SK-N-SH (cell line): ENCODE results near the gene ATIC. TPM values are rescaled to one million over a fixed set of nuclear protein-coding genes. Genes with fewer than 3 reads are reported as not detected.

Experiments
- CTCF ChIA-PET: fragments of 300-600, 350-600 bp; formaldehyde crosslinking; extraction: SDS; loops from one replicate; lab custom pipeline; 2021; lab: Yijun Ruan, JAX
- POLR2A ChIA-PET: fragments of 350-600 bp; sonication (Branson Sonifier 250); formaldehyde crosslinking; extraction: SDS; loops from one replicate; lab custom pipeline; 2020; ENCODE audit warnings: antibody characterized with exemption, inconsistent platforms; lab: Yijun Ruan, JAX
- DNase-seq: peaks from one replicate; pipeline ENCODE4 v3.0.0; 2012
- H2AFZ ChIP-seq: fragments of 200-600 bp; sonication (generic); 2 replicates; pipeline ENCODE4 v1.8.1; 2016; ENCODE audit warnings: antibody characterized with exemption, mild to moderate bottlenecking, low read depth
- H3F3A ChIP-seq: fragments of 200-600 bp; sonication (generic); replicated peaks from 2 replicates; pipeline ENCODE3; 2016; ENCODE audit warnings: antibody characterized with exemption, mild to moderate bottlenecking; ENCODE audit not compliant: insufficient read depth
- H3K27ac ChIP-seq, 2 experiments: fragments of 200-500 bp in 1 of 2; fragments of 200-600 bp in 1 of 2; sonication (Bioruptor generic) in 1 of 2; sonication (generic), shearing (Covaris generic) in 1 of 2; 2 replicates each; pipeline versions ENCODE4 v1.5.1 to v1.6.1; 2014 to 2016; ENCODE audit warnings: low read depth in 2 of 2, inconsistent platforms in 1 of 2, low read length in 1 of 2, mild to moderate bottlenecking in 1 of 2, mixed read lengths in 1 of 2
- H3K27me3 ChIP-seq: fragments of 200-600 bp; sonication (generic), shearing (Covaris generic); 2 replicates; pipeline ENCODE4 v1.6.1; 2016; ENCODE audit warnings: mixed run types; ENCODE audit not compliant: insufficient read depth
- H3K36me3 ChIP-seq, 2 experiments: fragments of 200-500 bp in 1 of 2; fragments of 200-600 bp in 1 of 2; sonication (Bioruptor generic) in 1 of 2; sonication (generic) in 1 of 2; replicated peaks in 1 of 2; 2 replicates each; pipeline versions ENCODE3 to v1.5.1; 2014 to 2016; ENCODE audit warnings: low read length in 1 of 2, mild to moderate bottlenecking in 1 of 2; ENCODE audit not compliant: insufficient read depth in 2 of 2, control insufficient read depth in 1 of 2
- H3K4me1 ChIP-seq, 2 experiments: fragments of 200-500 bp in 1 of 2; fragments of 200-600 bp in 1 of 2; sonication (Bioruptor generic) in 1 of 2; sonication (generic), shearing (Covaris generic) in 1 of 2; 2 replicates each; pipeline versions ENCODE4 v1.5.1 to v1.6.1; 2014 to 2016; ENCODE audit warnings: low read depth in 1 of 2, low read length in 1 of 2, mixed run types in 1 of 2; ENCODE audit not compliant: insufficient read depth in 2 of 2, control insufficient read depth in 1 of 2
- H3K4me2 ChIP-seq: fragments of 200-600 bp; sonication (generic), shearing (Covaris generic); 2 replicates; pipeline ENCODE4 v1.6.1; 2017; ENCODE audit warnings: mixed run types
- H3K4me3 ChIP-seq, 2 experiments: fragments of 200-500 bp in 1 of 2; fragments of 200-600 bp in 1 of 2; sonication (Bioruptor generic) in 1 of 2; sonication (generic), shearing (Covaris generic) in 1 of 2; 2 replicates each; pipeline versions ENCODE4 v1.5.1 to v1.8.1; 2014 to 2016; ENCODE audit warnings: low read depth in 2 of 2, inconsistent platforms in 1 of 2, low read length in 1 of 2, mild to moderate bottlenecking in 1 of 2, mixed read lengths in 1 of 2, moderate library complexity in 1 of 2
- H3K79me2 ChIP-seq: fragments of 200-600 bp; sonication (generic); 2 replicates; pipeline ENCODE4 v1.8.1; 2017; ENCODE audit warnings: mild to moderate bottlenecking; ENCODE audit not compliant: insufficient read depth
- H3K9ac ChIP-seq: fragments of 200-600 bp; sonication (generic); 2 replicates; pipeline ENCODE4 v1.6.1; 2017; ENCODE audit warnings: mixed run types
- H3K9me2 ChIP-seq: fragments of 200-600 bp; sonication (generic); 2 replicates; pipeline ENCODE4 v1.6.1; 2017; ENCODE audit warnings: mixed run types
- H3K9me3 ChIP-seq: fragments of 200-600 bp; sonication (generic); 2 replicates; pipeline ENCODE4 v1.6.1; 2017; ENCODE audit warnings: mixed run types, mild to moderate bottlenecking, moderate library complexity
- H4K20me1 ChIP-seq: fragments of 200-600 bp; sonication (generic); 2 replicates; pipeline ENCODE4 v1.6.1; 2017; ENCODE audit warnings: mild to moderate bottlenecking, mixed run types; ENCODE audit not compliant: insufficient read depth
- ELF1 ChIP-seq: IDR thresholded peaks from 2 replicates; pipeline ENCODE4 v1.4.0; 2012
- EP300 ChIP-seq, 2 experiments: IDR thresholded peaks; 2 replicates each; pipeline versions ENCODE4 v1.4.0 to v1.6.1; 2012; ENCODE audit warnings: borderline replicate concordance in 1 of 2, low read depth in 1 of 2, low read length in 1 of 2
- EZH2phosphoT487 ChIP-seq: fragments of 200-600 bp; sonication (generic); IDR thresholded peaks from 2 replicates; pipeline ENCODE4 v1.6.1; 2017; ENCODE audit warnings: low read depth, mixed run types, mild to moderate bottlenecking, antibody characterized with exemption, moderate library complexity, borderline replicate concordance
- FOXJ3 ChIP-seq: sonication (generic); formaldehyde crosslinking; IDR thresholded peaks from 2 replicates; pipeline ENCODE4 v1.5.1; 2020; ENCODE audit warnings: mild to moderate bottlenecking, missing genetic modification reagents
- FOXM1 ChIP-seq: IDR thresholded peaks from 2 replicates; pipeline ENCODE4 v1.4.0; 2012; ENCODE audit warnings: low read depth, mild to moderate bottlenecking
- GABPA ChIP-seq: IDR thresholded peaks from 2 replicates; pipeline ENCODE4 v1.4.0; 2012; ENCODE audit warnings: low read depth, mild to moderate bottlenecking
- GATA2 ChIP-seq: sonication (generic); formaldehyde crosslinking; IDR thresholded peaks from 2 replicates; pipeline ENCODE4 v1.5.0; 2020; ENCODE audit warnings: mild to moderate bottlenecking, missing genetic modification reagents
- JUND ChIP-seq: IDR thresholded peaks from 2 replicates; pipeline ENCODE4 v1.4.0; 2012
- MAX ChIP-seq: IDR thresholded peaks from 2 replicates; pipeline ENCODE4 v1.4.0; 2012; ENCODE audit warnings: low read depth
- MXI1 ChIP-seq: IDR thresholded peaks from 2 replicates; pipeline ENCODE4 v1.6.1; 2012; ENCODE audit warnings: mild to moderate bottlenecking, low read depth, low read length, improper control_type of control experiment
- NRF1 ChIP-seq: IDR thresholded peaks from 2 replicates; pipeline ENCODE4 v1.6.1; 2012; ENCODE audit warnings: low read depth, mild to moderate bottlenecking, low read length
- POLR2AphosphoS5 ChIP-seq: IDR thresholded peaks from 2 replicates; pipeline ENCODE4 v1.6.1; 2012; ENCODE audit warnings: low read depth, low read length
- RAD21 ChIP-seq: IDR thresholded peaks from 2 replicates; pipeline ENCODE4 v1.6.1; 2012; ENCODE audit warnings: mild to moderate bottlenecking, low read length
- REST ChIP-seq: IDR thresholded peaks from 2 replicates; pipeline ENCODE4 v1.6.1; 2012; ENCODE audit warnings: mild to moderate bottlenecking, low read depth, low read length, moderate library complexity
- RXRA ChIP-seq: IDR thresholded peaks from 2 replicates; pipeline ENCODE4 v1.4.0; 2012; ENCODE audit warnings: low read depth, mild to moderate bottlenecking, borderline replicate concordance
- TAF1 ChIP-seq: IDR thresholded peaks from 2 replicates; pipeline ENCODE4 v1.6.1; 2012; ENCODE audit warnings: low read depth, mild to moderate bottlenecking, low read length, moderate library complexity, borderline replicate concordance
- TCF12 ChIP-seq: IDR thresholded peaks from 2 replicates; pipeline ENCODE4 v1.4.0; 2012
- TEAD4 ChIP-seq: IDR thresholded peaks from 2 replicates; pipeline ENCODE4 v1.4.0; 2012; ENCODE audit warnings: mild to moderate bottlenecking, borderline replicate concordance; ENCODE audit not compliant: insufficient read depth
- USF2 ChIP-seq: fragments of 150-350 bp; IDR thresholded peaks from 2 replicates; pipeline ENCODE4 v1.6.1; 2017; ENCODE audit warnings: antibody characterized with exemption, low read length, low read depth, borderline replicate concordance
- ZBTB33 ChIP-seq: IDR thresholded peaks from 2 replicates; pipeline ENCODE4 v1.4.0; 2012; ENCODE audit warnings: low read depth, borderline replicate concordance
- WGBS: methylation state at CpG from one replicate; pipeline ENCODE4 v1.1.6; 2017; ENCODE audit warnings: low lambda C conversion rate; 5-methylcytosine and 5-hydroxymethylcytosine counted together
- polyA plus RNA-seq, 3 experiments: library from polyadenylated mRNA; depleted of rRNA; stranded (reverse); fragments of >200 nt; gene quantifications; 2 replicates each; pipeline ENCODE4 v1.2.3, GENCODE V29; 2012

The ATIC gene
- polyA plus RNA-seq, 1 of the 3 experiments (the other 2 are of a cell fraction), result 108 TPM

- TF ChIP-seq ZBTB33 (no peak), ELF1 (no peak), TCF12 (no peak), RAD21 (no peak), GATA2 (CRISPR knock-in tag) (no peak), FOXM1 (no peak), TAF1 (no peak), NRF1 (no peak), USF2 (no peak)
Measured at GRCh38 chr2:215366440-215367032, 54.7 kb downstream of the ATIC start (continued).

GRCh38 chr2:215367662-215368492 is 56.0 kb downstream of the ATIC start:
- H3F3A ChIP-seq, result peaks cover 99% of the 10 kb centered on the region
- peaks cover 33% of the 10 kb centered on the region for H3K79me2 ChIP-seq
- no peaks in the 10 kb centered on the region; a peak in 2 of 4 replicates for H3K4me1 ChIP-seq
- peak overlapping the region in 1 of 2 experiments; percentile 57; a peak in 2 of 4 replicates for H3K27ac ChIP-seq
- 82% methylated on average over 11 of the region's 11 CpGs for WGBS
- no peak overlapping the region for H2AFZ ChIP-seq
- H3K9ac ChIP-seq, result no peak overlapping the region
- H3K4me2 ChIP-seq, result no peak overlapping the region
- no peak overlapping the region for H3K4me3 ChIP-seq
- H3K9me2 ChIP-seq, result no peaks in the 10 kb centered on the region
- peaks cover 91% of the 10 kb centered on the region for H4K20me1 ChIP-seq
- TF ChIP-seq ZBTB33 (no peak), REST (no peak), MAX (no peak), GATA2 (CRISPR knock-in tag) (no peak), GABPA (no peak), ELF1 (no peak), POLR2AphosphoS5 (no peak), JUND (no peak), TEAD4 (no peak), EP300 (IDR thresholded peaks at IDR 0.05; ENCODE audit: borderline replicate concordance in 1 of 2, low read depth in 1 of 2, low read length in 1 of 2) (no peak), MXI1 (no peak), TCF12 (no peak), FOXJ3 (CRISPR knock-in tag) (no peak), RXRA (no peak), EZH2phosphoT487 (no peak)
- TF ChIP-seq, all 33 proteins: peak for 0
- POLR2A ChIA-PET, result no interaction called here
- CTCF ChIA-PET, result no interaction called here
- H3K9me3 ChIP-seq, result no peaks in the 10 kb centered on the region
- H3K27me3 ChIP-seq, result no peaks in the 10 kb centered on the region
- no peak for DNase-seq
- H3K36me3 ChIP-seq, result peaks cover 82 to 98% of the 10 kb centered on the region in 2 experiments
